ENCODE data around the gene MS4A10. TPM values are rescaled to one million over a fixed set of nuclear protein-coding genes. Genes with fewer than 3 reads are reported as not detected.

The MS4A10 gene
- total and polyA plus RNA-seq, 2 experiments from 2014 or later = 0.21 to 0.47 TPM

DNA sequence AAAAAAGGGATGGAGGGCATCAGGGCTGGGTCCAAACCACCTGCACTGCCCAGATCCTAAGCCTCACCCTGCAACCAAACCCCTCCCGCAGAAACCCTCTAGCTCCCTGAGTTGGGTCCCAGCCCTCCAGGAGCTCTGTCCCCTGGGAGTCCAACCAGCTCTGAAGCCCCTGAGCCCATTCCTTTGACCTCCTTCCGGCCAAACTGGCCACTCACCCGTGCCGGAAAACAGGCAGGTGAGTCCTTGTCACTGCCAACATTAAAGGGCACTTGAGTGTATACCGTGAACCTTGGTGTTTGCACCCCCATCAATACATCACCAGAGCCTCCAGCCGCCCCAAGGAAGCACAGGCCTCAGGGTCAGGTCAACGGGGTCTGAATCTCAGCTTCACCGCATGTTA is 16.9 kb upstream of the MS4A10 start:
- no peak for DNase-seq (ENCODE audit: low spot score)

GRCh38 chr11:60769273-60769672 is 15.9 kb upstream of the MS4A10 start:
- no peak for DNase-seq (ENCODE audit: low spot score)
- Histone ChIP-seq H3K27me3 (no peaks in the 10 kb centered on the region), H4K20me1 (ENCODE audit: insufficient read depth, poor library complexity, severe bottlenecking) (no peaks in the 10 kb centered on the region), H3K4me3 (no peak overlapping the region), H3K36me3 (replicated peaks; ENCODE audit: insufficient read depth, low read depth) (no peaks in the 10 kb centered on the region), H3K4me1 (ENCODE audit: insufficient read depth) (peaks cover 3% of the 10 kb centered on the region), H3K27ac (no peak overlapping the region), H3K79me2 (no peaks in the 10 kb centered on the region), H3K4me2 (no peak overlapping the region), H2AFZ (no peak overlapping the region), H3K9me2 (replicated peaks; ENCODE audit: insufficient read depth) (no peaks in the 10 kb centered on the region), H3K9me3 (ENCODE audit: low read depth) (no peaks in the 10 kb centered on the region)
- TF ChIP-seq EZH2phosphoT487 (IDR thresholded peaks at IDR 0.05; ENCODE audit: low read depth, severe bottlenecking, unreplicated experiment) = no peak
- no peak for TF ChIP-seq CTCF (IDR thresholded peaks at IDR 0.05; ENCODE audit: poor library complexity)
- no peak for TF ChIP-seq EZH2 (IDR thresholded peaks at IDR 0.05; ENCODE audit: borderline replicate concordance)
- WGBS (ENCODE audit: low lambda C conversion rate, missing lambda C conversion rate) = 98% methylated on average over 4 of the region's 4 CpGs

More for the DNA sequence above, 16.9 kb upstream of the MS4A10 start:
- WGBS (ENCODE audit: low lambda C conversion rate, missing lambda C conversion rate) = 95% methylated on average over 8 of the region's 8 CpGs
- H3K36me3 ChIP-seq (replicated peaks; ENCODE audit: insufficient read depth, low read depth) = no peaks in the 10 kb centered on the region
- no peak overlapping the region for H3K4me3 ChIP-seq
- TF ChIP-seq CTCF (IDR thresholded peaks at IDR 0.05; ENCODE audit: poor library complexity) (no peak), EZH2 (IDR thresholded peaks at IDR 0.05; ENCODE audit: borderline replicate concordance) (no peak)
- H3K79me2 ChIP-seq = no peaks in the 10 kb centered on the region
- no peak overlapping the region for H3K4me2 ChIP-seq
- H3K27ac ChIP-seq = no peak overlapping the region
- H2AFZ ChIP-seq = no peak overlapping the region
- H4K20me1 ChIP-seq (ENCODE audit: insufficient read depth, poor library complexity, severe bottlenecking) = no peaks in the 10 kb centered on the region
- H3K9me2 ChIP-seq (replicated peaks; ENCODE audit: insufficient read depth) = no peaks in the 10 kb centered on the region
- peaks cover 3% of the 10 kb centered on the region for H3K4me1 ChIP-seq (ENCODE audit: insufficient read depth)
- H3K27me3 ChIP-seq = no peaks in the 10 kb centered on the region
- H3K9me3 ChIP-seq (ENCODE audit: low read depth) = no peaks in the 10 kb centered on the region

DNA sequence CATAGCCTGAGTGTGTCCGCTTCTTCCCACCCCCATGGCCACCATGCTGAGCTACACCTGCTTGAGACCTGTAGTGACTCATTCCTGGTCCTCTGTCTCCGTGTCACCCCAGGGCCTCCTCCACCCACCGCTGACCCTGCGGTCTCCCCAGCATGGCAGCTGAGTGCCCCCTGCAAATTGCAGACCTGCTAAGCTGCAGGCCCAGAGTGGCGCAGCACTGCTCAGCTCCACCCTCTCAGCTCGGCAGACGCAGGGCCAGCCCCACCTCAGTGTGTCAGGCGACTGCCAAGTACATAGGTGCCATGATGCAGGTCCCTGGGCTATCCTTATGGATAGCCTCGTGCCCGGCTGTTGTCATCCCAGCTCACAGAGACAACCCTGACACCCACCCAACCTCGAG is 15.3 kb upstream of the MS4A10 start:
- Histone ChIP-seq H3K27ac (no peak overlapping the region), H3K9me3 (ENCODE audit: low read depth) (no peaks in the 10 kb centered on the region), H3K79me2 (no peaks in the 10 kb centered on the region), H2AFZ (no peak overlapping the region), H4K20me1 (ENCODE audit: insufficient read depth, poor library complexity, severe bottlenecking) (no peaks in the 10 kb centered on the region), H3K4me2 (no peak overlapping the region), H3K4me3 (no peak overlapping the region), H3K36me3 (replicated peaks; ENCODE audit: insufficient read depth, low read depth) (no peaks in the 10 kb centered on the region), H3K9me2 (replicated peaks; ENCODE audit: insufficient read depth) (no peaks in the 10 kb centered on the region), H3K4me1 (ENCODE audit: insufficient read depth) (peaks cover 3% of the 10 kb centered on the region), H3K27me3 (no peaks in the 10 kb centered on the region)
- DNase-seq (ENCODE audit: low spot score) = no peak
- TF ChIP-seq EZH2 (IDR thresholded peaks at IDR 0.05; ENCODE audit: borderline replicate concordance) (no peak), CTCF (IDR thresholded peaks at IDR 0.05; ENCODE audit: poor library complexity) (no peak)
- 84% methylated on average over 11 of the region's 11 CpGs for WGBS (ENCODE audit: low lambda C conversion rate, missing lambda C conversion rate)

GRCh38 chr11:60771146-60771545 is 14.0 kb upstream of the MS4A10 start:
- Histone ChIP-seq H3K36me3 (replicated peaks; ENCODE audit: insufficient read depth, low read depth) (no peaks in the 10 kb centered on the region), H4K20me1 (ENCODE audit: insufficient read depth, poor library complexity, severe bottlenecking) (no peaks in the 10 kb centered on the region), H3K4me3 (no peak overlapping the region), H3K4me1 (ENCODE audit: insufficient read depth) (peaks cover 3% of the 10 kb centered on the region), H3K4me2 (no peak overlapping the region), H3K79me2 (no peaks in the 10 kb centered on the region), H3K9me3 (ENCODE audit: low read depth) (no peaks in the 10 kb centered on the region), H2AFZ (no peak overlapping the region), H3K9me2 (replicated peaks; ENCODE audit: insufficient read depth) (no peaks in the 10 kb centered on the region), H3K27me3 (no peaks in the 10 kb centered on the region), H3K27ac (no peak overlapping the region)
- TF ChIP-seq CTCF (IDR thresholded peaks at IDR 0.05; ENCODE audit: poor library complexity) (no peak), EZH2 (IDR thresholded peaks at IDR 0.05; ENCODE audit: borderline replicate concordance) (no peak), EZH2phosphoT487 (IDR thresholded peaks at IDR 0.05; ENCODE audit: low read depth, severe bottlenecking, unreplicated experiment) (no peak)
- DNase-seq (ENCODE audit: low spot score) = no peak
- 96% methylated on average over 4 of the region's 4 CpGs for WGBS (ENCODE audit: low lambda C conversion rate, missing lambda C conversion rate)
